ENCODE results near the gene ZNF865. TPM values are rescaled to one million over a fixed set of nuclear protein-coding genes. Genes with fewer than 3 reads are reported as not detected.

Gene ZNF865
- total RNA-seq, 2 experiments from 2014 or later: 3.0 to 11.3 TPM

GRCh38 chr19:55599842-55600661, 5.4 kb upstream of the ZNF865 start, which contains the start of gene ZNF524:
TSS of gene ZNF524 (plus strand) at chr19:55600288. CDS start at chr19:55602113, 1,825 bp downstream.
- peak; percentile 93 for DNase-seq (ENCODE audit: low spot score)
- intact Hi-C loops (cut with micrococcal nuclease; ENCODE audit: unreplicated experiment): loop anchor here (1.0 to 2.0 kb wide), 2 partner anchors 19 to 43 kb away; partner anchors contain the start of genes ZNF579 and ZNF581
- H2AFZ ChIP-seq (ENCODE audit: low read length): peak within 1 kb of the TSS; percentile 66
- H4K20me1 ChIP-seq (ENCODE audit: insufficient read depth, low read length): no peaks in the 10 kb centered on the region
- H3K27ac ChIP-seq (ENCODE audit: low read depth, low read length, poor library complexity, severe bottlenecking): peak within 1 kb of the TSS; percentile 94
- no peaks in the 10 kb centered on the region for H3K9me3 ChIP-seq (ENCODE audit: low read length)
- no peaks in the 10 kb centered on the region for H3K9me2 ChIP-seq (ENCODE audit: insufficient read depth, low read length)
- peak within 1 kb of the TSS; percentile 74 for H3K4me3 ChIP-seq (ENCODE audit: low read depth, low read length, poor library complexity, severe bottlenecking)
- H3K36me3 ChIP-seq (ENCODE audit: insufficient read depth, low read length): peaks cover 19% of the 10 kb centered on the region
- POLR2A ChIA-PET: interaction anchor here (0.8 to 1.6 kb wide), 3 partner anchors 14 to 47 kb away, joined by 3 to 15 read pairs (median 7); partner anchors contain the start of gene ZNF784
- no TSS peak for BruUV-seq (replicated peaks)
- no peak for TF ChIP-seq EZH2phosphoT487 (IDR thresholded peaks at IDR 0.05; ENCODE audit: borderline replicate concordance, low read depth, low read length)
- TF ChIP-seq, protein P1, sequence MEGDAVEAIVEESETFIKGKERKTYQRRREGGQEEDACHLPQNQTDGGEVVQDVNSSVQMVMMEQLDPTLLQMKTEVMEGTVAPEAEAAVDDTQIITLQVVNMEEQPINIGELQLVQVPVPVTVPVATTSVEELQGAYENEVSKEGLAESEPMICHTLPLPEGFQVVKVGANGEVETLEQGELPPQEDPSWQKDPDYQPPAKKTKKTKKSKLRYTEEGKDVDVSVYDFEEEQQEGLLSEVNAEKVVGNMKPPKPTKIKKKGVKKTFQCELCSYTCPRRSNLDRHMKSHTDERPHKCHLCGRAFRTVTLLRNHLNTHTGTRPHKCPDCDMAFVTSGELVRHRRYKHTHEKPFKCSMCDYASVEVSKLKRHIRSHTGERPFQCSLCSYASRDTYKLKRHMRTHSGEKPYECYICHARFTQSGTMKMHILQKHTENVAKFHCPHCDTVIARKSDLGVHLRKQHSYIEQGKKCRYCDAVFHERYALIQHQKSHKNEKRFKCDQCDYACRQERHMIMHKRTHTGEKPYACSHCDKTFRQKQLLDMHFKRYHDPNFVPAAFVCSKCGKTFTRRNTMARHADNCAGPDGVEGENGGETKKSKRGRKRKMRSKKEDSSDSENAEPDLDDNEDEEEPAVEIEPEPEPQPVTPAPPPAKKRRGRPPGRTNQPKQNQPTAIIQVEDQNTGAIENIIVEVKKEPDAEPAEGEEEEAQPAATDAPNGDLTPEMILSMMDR (conservative IDR thresholded peaks at IDR 0.05; ENCODE audit: low read length): no peak
- no peaks in the 10 kb centered on the region for H3K79me2 ChIP-seq (ENCODE audit: insufficient read depth, low read depth, low read length)
- CTCF ChIA-PET (ENCODE audit: unreplicated experiment): interaction anchor here (0.6 kb wide), 1 partner anchor 231 kb away, joined by 7 read pairs; no protein-coding TSS in a partner anchor
- peaks cover 36% of the 10 kb centered on the region for H3K4me1 ChIP-seq (ENCODE audit: insufficient read depth, low read length, poor library complexity, severe bottlenecking)
- peak within 1 kb of the TSS; percentile 100 for H3K4me2 ChIP-seq (ENCODE audit: low read length)

- CTCF ChIA-PET (ENCODE audit: unreplicated experiment): interaction anchor here (0.6 kb wide), 1 partner anchor 231 kb away, joined by 7 read pairs; no protein-coding TSS in a partner anchor
- H4K20me1 ChIP-seq (ENCODE audit: insufficient read depth, low read length): no peaks in the 10 kb centered on the region
- H3K36me3 ChIP-seq (ENCODE audit: insufficient read depth, low read length): peaks cover 13% of the 10 kb centered on the region
- DNase-seq (ENCODE audit: low spot score): no peak
- TF ChIP-seq, protein P1 (conservative IDR thresholded peaks at IDR 0.05; ENCODE audit: low read length): no peak
- no peak for TF ChIP-seq EZH2phosphoT487 (IDR thresholded peaks at IDR 0.05; ENCODE audit: borderline replicate concordance, low read depth, low read length)
- no peaks in the 10 kb centered on the region for H3K79me2 ChIP-seq (ENCODE audit: insufficient read depth, low read depth, low read length)
- H3K27ac ChIP-seq (ENCODE audit: low read depth, low read length, poor library complexity, severe bottlenecking): peak overlapping the region; percentile 94
- no peaks in the 10 kb centered on the region for H3K9me3 ChIP-seq (ENCODE audit: low read length)
- H3K9me2 ChIP-seq (ENCODE audit: insufficient read depth, low read length): no peaks in the 10 kb centered on the region
- H3K4me1 ChIP-seq (ENCODE audit: insufficient read depth, low read length, poor library complexity, severe bottlenecking): peaks cover 36% of the 10 kb centered on the region
- intact Hi-C loops (cut with micrococcal nuclease; ENCODE audit: unreplicated experiment): no loop called here
- POLR2A ChIA-PET: no interaction called here
- peak overlapping the region; percentile 74 for H3K4me3 ChIP-seq (ENCODE audit: low read depth, low read length, poor library complexity, severe bottlenecking)
- peak overlapping the region; percentile 48; the same call in 1 of the 2 replicates for H2AFZ ChIP-seq (ENCODE audit: low read length)
- BruUV-seq (replicated peaks): no TSS peak
- H3K4me2 ChIP-seq (ENCODE audit: low read length): peak overlapping the region; percentile 100
Observed at GRCh38 chr19:55600662-55601028, 4.8 kb upstream of the ZNF865 start.

Data from OCI-LY7 (cell line).